K562 (cell line): ENCODE results near the gene BAIAP2. TPM values are rescaled to one million over a fixed set of nuclear protein-coding genes. Genes with fewer than 3 reads are reported as not detected.

ENCODE experiments used
- ATAC-seq: fragments of 200-7000 bp; cut with Tn5 transposase; 3 replicates; pipeline ENCODE4 v1.9.1; 2020; ENCODE audit warnings: moderate library complexity
- BruUV-seq: library from RNA; stranded (reverse); fragments of 400-500 nt; replicated peaks from 2 replicates; lab custom pipeline; 2021; lab: Mats Ljungman, UMichigan
- CTCF ChIA-PET: fragments of 300-600 bp; formaldehyde crosslinking; extraction: SDS; loops from one replicate; lab custom pipeline; 2021; ENCODE audit warnings: low intra/inter-chr PET ratio; lab: Yijun Ruan, JAX
- POLR2A ChIA-PET: fragments of 300-600, 350-650 bp; sonication (Branson Sonifier 250); formaldehyde crosslinking; extraction: SDS; loops from one replicate; lab custom pipeline; 2021; ENCODE audit warnings: antibody characterized with exemption, inconsistent platforms; lab: Yijun Ruan, JAX
- DNase-seq, 4 experiments: peaks; one replicate each; pipeline versions ENCODE4 v3.0.0 to v3.0.0-alpha.2; 2011 to 2018; ENCODE audit warnings: low spot score in 3 of 4, mixed read lengths in 3 of 4; ENCODE audit errors: extremely low read depth in 1 of 4
- FAIRE-seq: peaks from 2 replicates; lab custom pipeline; 2011; peaks lifted over from hg19 to GRCh38; lab: Jason Lieb, UNC
- H2AFZ ChIP-seq: 2 replicates; pipeline ENCODE4 v1.6.0; 2011; ENCODE audit warnings: low read depth, low read length, control low read depth, inconsistent platforms
- H3K27ac ChIP-seq: fragments of 200-600 bp; 3 replicates; pipeline ENCODE4 v1.8.0; 2011; ENCODE audit warnings: low read depth, mild to moderate bottlenecking, control low read depth, inconsistent platforms, low read length, moderate library complexity, mixed read lengths; ENCODE audit errors: extremely low read depth
- H3K27me3 ChIP-seq, 2 experiments: fragments of 300-600 bp in 1 of 2; 2 replicates in 1 of 2; 3 replicates in 1 of 2; pipeline versions ENCODE4 v1.6.0 to v1.8.0; 2011; ENCODE audit warnings: inconsistent platforms in 2 of 2, low read length in 2 of 2, mild to moderate bottlenecking in 1 of 2, mixed read lengths in 1 of 2, moderate library complexity in 1 of 2; ENCODE audit not compliant: control insufficient read depth in 2 of 2, insufficient read depth in 2 of 2
- H3K36me3 ChIP-seq: fragments of 300-600 bp; 3 replicates; pipeline ENCODE4 v1.8.0; 2011; ENCODE audit warnings: mild to moderate bottlenecking, low read length, inconsistent platforms; ENCODE audit not compliant: control insufficient read depth, insufficient read depth
- H3K4me1 ChIP-seq, 2 experiments: fragments of 200-600 bp in 1 of 2; replicated peaks in 1 of 2; 2 replicates in 1 of 2; 3 replicates in 1 of 2; pipeline versions ENCODE4 v1.5.1 to v1.8.0; 2011; ENCODE audit warnings: inconsistent platforms in 2 of 2, low read length in 2 of 2, mild to moderate bottlenecking in 1 of 2, mixed read lengths in 1 of 2, moderate library complexity in 1 of 2; ENCODE audit not compliant: control insufficient read depth in 2 of 2, insufficient read depth in 2 of 2
- H3K4me2 ChIP-seq: 2 replicates; pipeline ENCODE4 v1.6.1; 2011; ENCODE audit warnings: low read length, control low read depth, inconsistent platforms, mixed read lengths; ENCODE audit not compliant: insufficient read depth
- H3K4me3 ChIP-seq: fragments of 200-600 bp; sonication (generic), shearing (Covaris generic); 2 replicates; pipeline ENCODE4 v1.5.1; 2016; ENCODE audit warnings: control low read depth, inconsistent platforms
- H3K79me2 ChIP-seq: fragments of 200-600 bp; 3 replicates; pipeline ENCODE4 v1.8.0; 2011; ENCODE audit warnings: low read length, inconsistent platforms; ENCODE audit not compliant: control insufficient read depth, insufficient read depth
- H3K9ac ChIP-seq, 2 experiments: 2 replicates each; pipeline versions ENCODE4 v1.6.0 to v1.6.1; 2011; ENCODE audit warnings: low read depth in 2 of 2, low read length in 2 of 2, control low read depth in 1 of 2, inconsistent platforms in 1 of 2, mild to moderate bottlenecking in 1 of 2, mixed read lengths in 1 of 2; ENCODE audit not compliant: insufficient read depth in 1 of 2
- H3K9me1 ChIP-seq: one replicate; pipeline ENCODE4 v1.6.0; 2011; ENCODE audit warnings: inconsistent platforms, mild to moderate bottlenecking, low read length, moderate library complexity; ENCODE audit not compliant: control insufficient read depth, insufficient read depth
- H3K9me3 ChIP-seq: replicated peaks from 2 replicates; pipeline ENCODE4 v1.5.1; 2011; ENCODE audit warnings: low read depth, low read length, inconsistent platforms; ENCODE audit not compliant: control insufficient read depth, insufficient read depth
- H4K20me1 ChIP-seq: replicated peaks from 2 replicates; pipeline ENCODE4 v1.6.1; 2011; ENCODE audit warnings: low read length, inconsistent platforms, mixed read lengths; ENCODE audit not compliant: control insufficient read depth, insufficient read depth
- GTF3C2 ChIP-seq: IDR thresholded peaks from 3 replicates; pipeline ENCODE4 v1.6.1; 2011; ENCODE audit warnings: borderline replicate concordance, mild to moderate bottlenecking, moderate library complexity; ENCODE audit not compliant: insufficient read length; ENCODE audit errors: extremely low read depth
- HSF4 ChIP-seq: fragments of 250-450 bp; sonication (Bioruptor Pico); IDR thresholded peaks from 2 replicates; pipeline ENCODE4 v2.1.2; 2022; ENCODE audit warnings: mild to moderate bottlenecking, moderate library complexity, borderline replicate concordance
- ZNF12 ChIP-seq: sonication (generic); formaldehyde crosslinking; IDR thresholded peaks from 2 replicates; pipeline ENCODE4 v1.4.0; 2020; ENCODE audit warnings: mild to moderate bottlenecking, missing genetic modification reagents
- ZNF408 ChIP-seq: fragments of 250-450 bp; sonication (Bioruptor Pico); IDR thresholded peaks from 2 replicates; pipeline ENCODE4 v1.4.0; 2020; ENCODE audit warnings: low read depth, mild to moderate bottlenecking, moderate library complexity
- WGBS: fragments of 100-300 bp; shearing (Covaris generic); methylation state at CpG from one replicate; pipeline ENCODE4 v1.1.6; 2016; ENCODE audit warnings: low coverage, mixed read lengths; ENCODE audit not compliant: insufficient coverage; ENCODE audit errors: missing lambda C conversion rate; 5-methylcytosine and 5-hydroxymethylcytosine counted together
- in situ Hi-C: fragments of 300-500 bp; cut with MboI; formaldehyde crosslinking; loops from 4 replicates; pipeline ENCODE4 v1.15.0; 2018; ENCODE audit warnings: inconsistent platforms, mixed read lengths
- intact Hi-C: fragments of 100-400 bp; cut with micrococcal nuclease; formaldehyde crosslinking; loops from 2 replicates; pipeline ENCODE4 v1.14.2; 2022
- polyA plus RNA-seq, 8 experiments: library from polyadenylated mRNA; depleted of rRNA in 4 of 8; stranded (reverse) in 5 of 8; unstranded in 3 of 8; fragments of >200 nt; fragmentation: Nextera tagmentation in 2 of 8; fragmentation: Illumina TruSeq in 1 of 8; extraction: Ambion mirVana in 2 of 8; extraction: Trizol in 1 of 8; gene quantifications; 2 replicates each; pipeline versions ENCODE4 v1.2.1 to v1.2.3, GENCODE V29; 2011 to 2014; ENCODE audit warnings: inconsistent platforms in 1 of 8, missing spikeins in 1 of 8
- total RNA-seq, 7 experiments: library from RNA; depleted of rRNA in 6 of 7; stranded (reverse); fragments of >200 nt in 6 of 7; fragmentation: Illumina TruSeq in 2 of 7; extraction: Trizol in 2 of 7; gene quantifications; 2 replicates each; pipeline versions ENCODE4 v1.2.1 to v1.2.3, GENCODE V29; 2011 to 2021; ENCODE audit warnings: low replicate concordance in 1 of 7
- TF ChIP-seq, protein P1 (sequence below): fragments of 450-650 bp; formaldehyde crosslinking; conservative IDR thresholded peaks from 2 replicates; pipeline ENCODE4 v1.4.0; 2022; ENCODE audit warnings: mild to moderate bottlenecking, missing genetic modification characterization

The BAIAP2 gene
- total and polyA plus RNA-seq, 9 of the 15 experiments (the other 6 are each of a cell fraction or from before 2014, with no cell fraction given): 2.3 to 51.6 (median 18.4) TPM

GRCh38 chr17:81008140-81008539, 26.8 kb upstream of the BAIAP2 start:
- H3K4me1 ChIP-seq: peaks cover 13 to 22% of the 10 kb centered on the region in 2 experiments; a peak in 4 of 5 replicates
- no peak overlapping the region for H3K4me3 ChIP-seq
- H3K79me2 ChIP-seq: no peaks in the 10 kb centered on the region
- H3K9me3 ChIP-seq: no peaks in the 10 kb centered on the region
- H3K27me3 ChIP-seq: no peaks in the 10 kb centered on the region
- H3K9ac ChIP-seq: no peak overlapping the region
- ATAC-seq (no peak), DNase-seq (no peak)
- H3K9me1 ChIP-seq: no peaks in the 10 kb centered on the region
- 41% methylated on average over 11 of the region's 11 CpGs for WGBS
- no peaks in the 10 kb centered on the region for H4K20me1 ChIP-seq
- H3K36me3 ChIP-seq: no peaks in the 10 kb centered on the region
- TF ChIP-seq GTF3C2 (no peak), ZNF12 (CRISPR knock-in tag) (no peak), HSF4 (CRISPR knock-in tag) (no peak), ZNF408 (CRISPR knock-in tag) (no peak)
- TF ChIP-seq, protein P1, sequence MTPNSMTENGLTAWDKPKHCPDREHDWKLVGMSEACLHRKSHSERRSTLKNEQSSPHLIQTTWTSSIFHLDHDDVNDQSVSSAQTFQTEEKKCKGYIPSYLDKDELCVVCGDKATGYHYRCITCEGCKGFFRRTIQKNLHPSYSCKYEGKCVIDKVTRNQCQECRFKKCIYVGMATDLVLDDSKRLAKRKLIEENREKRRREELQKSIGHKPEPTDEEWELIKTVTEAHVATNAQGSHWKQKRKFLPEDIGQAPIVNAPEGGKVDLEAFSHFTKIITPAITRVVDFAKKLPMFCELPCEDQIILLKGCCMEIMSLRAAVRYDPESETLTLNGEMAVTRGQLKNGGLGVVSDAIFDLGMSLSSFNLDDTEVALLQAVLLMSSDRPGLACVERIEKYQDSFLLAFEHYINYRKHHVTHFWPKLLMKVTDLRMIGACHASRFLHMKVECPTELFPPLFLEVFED (CRISPR knock-in tag): no peak
- TF ChIP-seq, all 486 proteins: peak for 0
- FAIRE-seq: no peak
- BruUV-seq: no TSS peak
- CTCF ChIA-PET: interaction anchor here (0.5 kb wide), 1 partner anchor 1487 kb away, joined by 3 read pairs; no protein-coding TSS in a partner anchor
- Histone ChIP-seq H3K27ac (no peak overlapping the region), H3K4me2 (no peak overlapping the region), H2AFZ (no peak overlapping the region)
- intact Hi-C loops (no loop called here), in situ Hi-C loops (no loop called here)
- POLR2A ChIA-PET: interaction anchor here (0.6 kb wide), 1 partner anchor 10 kb away, joined by 3 read pairs; no protein-coding TSS in a partner anchor
